Gastroesophageal sphincter (tissue), 3 donors: ENCODE measurements around the gene OBP2B.

Source experiments
- EP300 ChIP-seq: sonication (generic); formaldehyde crosslinking; IDR thresholded peaks from one replicate; pipeline ENCODE4 v1.6.1; 2017; ENCODE audit warnings: antibody characterized with exemption, mild to moderate bottlenecking
- POLR2A ChIP-seq, 2 donors: fragments of 450-650 bp; IDR thresholded peaks; one replicate each; pipeline ENCODE4 v1.6.1; 2017; ENCODE audit warnings: antibody characterized with exemption in 2 of 2, mild to moderate bottlenecking in 2 of 2, moderate library complexity in 1 of 2
- POLR2AphosphoS5 ChIP-seq: sonication (generic); formaldehyde crosslinking; IDR thresholded peaks from one replicate; pipeline ENCODE4 v1.6.1; 2017; ENCODE audit warnings: antibody characterized with exemption
- TF ChIP-seq, protein P1 (sequence below), 4 experiments: fragments of 200-600 bp in 2 of 4; fragments of 450-650 bp in 2 of 4; sonication (generic) in 1 of 4; IDR thresholded peaks; one replicate each; pipeline ENCODE4 v1.5.1; 2017 to 2019; ENCODE audit warnings: antibody characterized with exemption in 4 of 4, mild to moderate bottlenecking in 2 of 4, moderate library complexity in 2 of 4

- TF ChIP-seq, protein P1, sequence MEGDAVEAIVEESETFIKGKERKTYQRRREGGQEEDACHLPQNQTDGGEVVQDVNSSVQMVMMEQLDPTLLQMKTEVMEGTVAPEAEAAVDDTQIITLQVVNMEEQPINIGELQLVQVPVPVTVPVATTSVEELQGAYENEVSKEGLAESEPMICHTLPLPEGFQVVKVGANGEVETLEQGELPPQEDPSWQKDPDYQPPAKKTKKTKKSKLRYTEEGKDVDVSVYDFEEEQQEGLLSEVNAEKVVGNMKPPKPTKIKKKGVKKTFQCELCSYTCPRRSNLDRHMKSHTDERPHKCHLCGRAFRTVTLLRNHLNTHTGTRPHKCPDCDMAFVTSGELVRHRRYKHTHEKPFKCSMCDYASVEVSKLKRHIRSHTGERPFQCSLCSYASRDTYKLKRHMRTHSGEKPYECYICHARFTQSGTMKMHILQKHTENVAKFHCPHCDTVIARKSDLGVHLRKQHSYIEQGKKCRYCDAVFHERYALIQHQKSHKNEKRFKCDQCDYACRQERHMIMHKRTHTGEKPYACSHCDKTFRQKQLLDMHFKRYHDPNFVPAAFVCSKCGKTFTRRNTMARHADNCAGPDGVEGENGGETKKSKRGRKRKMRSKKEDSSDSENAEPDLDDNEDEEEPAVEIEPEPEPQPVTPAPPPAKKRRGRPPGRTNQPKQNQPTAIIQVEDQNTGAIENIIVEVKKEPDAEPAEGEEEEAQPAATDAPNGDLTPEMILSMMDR (IDR thresholded peaks at IDR 0.05), result no peak
- TF ChIP-seq POLR2AphosphoS5 (no peak), POLR2A (IDR thresholded peaks at IDR 0.05) (no peak), EP300 (no peak)
Measured at GRCh38 chr9:133233681-133234432, 24.8 kb upstream of the OBP2B start.
